Effector memory CD4-positive, alpha-beta T cell (primary cell): Measurements from ENCODE around the gene DACH2.

Experiments
- DNase-seq, 3 donors: peaks; one replicate each; pipeline ENCODE4 v3.0.0-alpha.2; 2020
- H3K27ac ChIP-seq: 2 replicates; pipeline ENCODE4 v1.7.0; 2013; ENCODE audit warnings: mild to moderate bottlenecking, low read length, moderate library complexity; ENCODE audit not compliant: insufficient read depth, poor library complexity, severe bottlenecking
- H3K27me3 ChIP-seq: replicated peaks from 2 replicates; pipeline ENCODE4 v1.7.0; 2013; ENCODE audit warnings: mild to moderate bottlenecking, low read length; ENCODE audit not compliant: insufficient read depth, control insufficient read depth, poor library complexity, severe bottlenecking
- H3K36me3 ChIP-seq: 2 replicates; pipeline ENCODE4 v1.7.0; 2013; ENCODE audit warnings: mild to moderate bottlenecking, low read length, moderate library complexity; ENCODE audit not compliant: control insufficient read depth, insufficient read depth
- H3K4me1 ChIP-seq: 2 replicates; pipeline ENCODE4 v1.7.0; 2013; ENCODE audit warnings: low read length, mild to moderate bottlenecking; ENCODE audit not compliant: control insufficient read depth, insufficient read depth, poor library complexity, severe bottlenecking
- H3K4me3 ChIP-seq: 2 replicates; pipeline ENCODE4 v1.7.0; 2013; ENCODE audit warnings: low read length, low read depth, mild to moderate bottlenecking; ENCODE audit not compliant: insufficient read depth, poor library complexity, severe bottlenecking
- H3K9me3 ChIP-seq: 2 replicates; pipeline ENCODE4 v1.7.0; 2013; ENCODE audit warnings: mild to moderate bottlenecking, low read length, moderate library complexity; ENCODE audit not compliant: control insufficient read depth

The DACH2 gene

DNA sequence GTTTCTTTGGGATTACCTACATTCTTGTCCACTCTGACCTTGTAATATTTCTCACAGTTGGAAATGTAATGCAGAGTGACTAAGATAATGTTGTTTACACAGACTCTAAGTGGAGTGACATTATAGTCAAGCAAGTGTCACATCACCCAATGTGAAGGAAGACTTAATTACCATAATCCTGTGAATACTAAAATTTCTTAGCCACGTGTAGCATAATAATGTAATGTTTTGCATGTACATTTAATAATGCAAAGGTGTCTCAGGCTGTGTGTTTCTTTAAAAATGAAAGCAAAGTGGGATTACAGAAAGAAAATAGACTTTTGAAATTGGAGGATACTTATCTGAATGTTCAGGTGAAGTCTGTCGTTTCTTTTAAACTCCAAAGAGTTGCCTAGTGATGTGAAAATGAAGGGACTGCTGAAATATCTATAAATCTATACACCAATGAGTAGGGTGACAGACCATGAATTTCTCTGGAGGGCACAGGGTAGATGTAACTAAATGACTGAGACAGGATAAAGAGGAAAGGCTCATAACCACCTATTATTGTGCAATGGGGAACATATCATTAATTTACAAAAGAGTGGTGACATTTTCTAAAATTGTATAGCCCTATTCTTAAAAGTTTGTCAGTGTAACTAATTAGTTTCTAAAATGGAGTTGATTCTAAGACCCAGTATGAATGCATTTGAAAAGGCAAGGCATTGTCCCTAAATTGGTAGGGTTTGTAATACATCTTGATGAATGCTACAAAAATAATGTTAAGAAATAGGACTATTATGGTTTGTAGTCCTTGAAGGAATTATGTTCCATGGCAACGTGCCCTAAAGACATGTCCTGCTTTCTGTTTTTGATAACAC lies 235.7 kb downstream of the DACH2 start:
- Histone ChIP-seq H3K4me3 (no peak overlapping the region), H3K36me3 (no peaks in the 10 kb centered on the region)
- DNase-seq = no peak

DNA sequence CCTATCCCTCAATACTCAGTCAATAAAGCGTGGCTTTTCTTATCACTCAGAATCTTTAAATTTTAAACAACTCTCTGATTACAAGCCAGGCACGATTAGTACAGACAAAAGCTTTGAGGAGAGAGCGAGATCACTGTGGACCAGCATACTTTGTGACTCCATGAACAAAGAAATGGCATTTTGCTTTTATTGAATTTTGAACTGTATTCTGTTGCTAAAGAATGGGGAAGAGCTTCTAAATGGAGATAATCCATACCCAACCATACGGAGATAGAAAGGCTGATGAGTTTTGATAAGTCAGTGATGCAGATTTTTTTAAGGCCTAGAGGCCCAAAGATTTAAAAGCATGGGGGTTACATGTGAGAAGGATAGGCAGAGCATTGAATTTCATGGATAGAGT lies 259.1 kb downstream of the DACH2 start:
- no peak for DNase-seq
- Histone ChIP-seq H3K4me1 (no peaks in the 10 kb centered on the region), H3K9me3 (no peaks in the 10 kb centered on the region), H3K36me3 (no peaks in the 10 kb centered on the region), H3K4me3 (no peak overlapping the region), H3K27ac (no peak overlapping the region), H3K27me3 (no peaks in the 10 kb centered on the region)

More for the DNA sequence above, 235.7 kb downstream of the DACH2 start:
- Histone ChIP-seq H3K27ac (no peak overlapping the region), H3K27me3 (no peaks in the 10 kb centered on the region), H3K4me1 (no peaks in the 10 kb centered on the region), H3K9me3 (no peaks in the 10 kb centered on the region)

- Histone ChIP-seq H3K36me3 (no peaks in the 10 kb centered on the region), H3K27ac (no peak overlapping the region), H3K4me3 (no peak overlapping the region), H3K4me1 (no peaks in the 10 kb centered on the region), H3K27me3 (no peaks in the 10 kb centered on the region), H3K9me3 (no peaks in the 10 kb centered on the region)
- no peak for DNase-seq
These were observed 273.5 kb downstream of the DACH2 start for GRCh38 chrX:86421771-86422170.

DNA sequence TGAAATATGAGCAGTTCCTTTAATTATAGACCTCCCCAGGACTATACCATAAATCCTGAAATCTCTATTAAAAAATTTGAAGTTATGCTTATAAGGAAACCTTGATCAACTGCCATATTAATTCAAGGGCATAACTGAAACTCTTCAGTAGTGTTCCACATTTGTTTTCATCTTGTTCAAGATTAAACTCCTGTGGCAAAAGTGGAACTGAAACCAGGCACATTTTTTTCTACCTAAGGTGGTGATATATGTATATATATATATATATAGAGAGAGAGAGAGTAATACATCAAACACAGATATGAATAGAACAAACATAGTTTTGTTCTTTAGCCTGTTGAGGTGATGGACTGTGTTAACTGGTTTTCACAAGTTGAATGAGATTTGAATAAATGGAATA lies 287.9 kb downstream of the DACH2 start:
- Histone ChIP-seq H3K4me3 (no peak overlapping the region), H3K4me1 (no peaks in the 10 kb centered on the region), H3K36me3 (no peaks in the 10 kb centered on the region), H3K27ac (no peak overlapping the region), H3K27me3 (no peaks in the 10 kb centered on the region), H3K9me3 (no peaks in the 10 kb centered on the region)
- no peak for DNase-seq

GRCh38 chrX:86455495-86455894 lies 307.2 kb downstream of the DACH2 start:
- no peaks in the 10 kb centered on the region for H3K27me3 ChIP-seq
- H3K4me1 ChIP-seq = no peaks in the 10 kb centered on the region
- no peak overlapping the region for H3K27ac ChIP-seq
- no peak overlapping the region for H3K4me3 ChIP-seq
- H3K36me3 ChIP-seq = no peaks in the 10 kb centered on the region
- no peaks in the 10 kb centered on the region for H3K9me3 ChIP-seq
- no peak for DNase-seq

GRCh38 chrX:86460760-86461159 lies 312.5 kb downstream of the DACH2 start:
- H3K4me1 ChIP-seq = no peaks in the 10 kb centered on the region
- no peaks in the 10 kb centered on the region for H3K9me3 ChIP-seq
- no peaks in the 10 kb centered on the region for H3K36me3 ChIP-seq
- H3K4me3 ChIP-seq = no peak overlapping the region
- no peak for DNase-seq
- H3K27ac ChIP-seq = no peak overlapping the region
- H3K27me3 ChIP-seq = no peaks in the 10 kb centered on the region

GRCh38 chrX:86504297-86504696 lies 356.0 kb downstream of the DACH2 start:
- no peak overlapping the region for H3K27ac ChIP-seq
- H3K4me3 ChIP-seq = no peak overlapping the region
- DNase-seq = no peak
- no peaks in the 10 kb centered on the region for H3K9me3 ChIP-seq
- no peaks in the 10 kb centered on the region for H3K36me3 ChIP-seq
- H3K27me3 ChIP-seq = no peaks in the 10 kb centered on the region
- no peaks in the 10 kb centered on the region for H3K4me1 ChIP-seq

- no peak for DNase-seq
- H3K4me3 ChIP-seq = no peak overlapping the region
- no peaks in the 10 kb centered on the region for H3K9me3 ChIP-seq
- no peaks in the 10 kb centered on the region for H3K36me3 ChIP-seq
- H3K27me3 ChIP-seq = no peaks in the 10 kb centered on the region
- H3K4me1 ChIP-seq = no peaks in the 10 kb centered on the region
- H3K27ac ChIP-seq = no peak overlapping the region
These were observed 359.1 kb downstream of the DACH2 start for GRCh38 chrX:86507331-86507730.

DNA sequence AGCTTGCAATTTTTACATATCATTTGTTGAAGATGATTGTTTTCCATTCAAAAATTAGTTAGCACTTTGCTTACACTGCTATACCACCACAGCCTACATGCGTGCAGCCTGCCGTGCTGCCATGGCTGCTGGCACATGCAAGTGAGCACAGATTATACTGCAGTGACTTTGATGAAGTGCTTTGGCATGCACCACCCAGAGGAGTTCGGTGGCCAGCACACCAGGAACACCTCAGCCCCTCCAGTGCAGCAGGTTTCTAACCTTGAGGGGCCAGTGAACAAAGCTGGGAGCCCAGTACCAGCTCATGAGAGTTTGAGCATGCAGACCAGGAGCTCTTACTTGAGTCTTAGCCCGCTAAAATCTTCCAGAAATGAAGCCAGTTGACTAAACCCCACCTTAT lies 431.5 kb downstream of the DACH2 start:
- Histone ChIP-seq H3K4me3 (no peak overlapping the region), H3K27ac (no peak overlapping the region), H3K36me3 (no peaks in the 10 kb centered on the region), H3K9me3 (no peaks in the 10 kb centered on the region), H3K4me1 (no peaks in the 10 kb centered on the region), H3K27me3 (no peaks in the 10 kb centered on the region)
- DNase-seq = no peak

DNA sequence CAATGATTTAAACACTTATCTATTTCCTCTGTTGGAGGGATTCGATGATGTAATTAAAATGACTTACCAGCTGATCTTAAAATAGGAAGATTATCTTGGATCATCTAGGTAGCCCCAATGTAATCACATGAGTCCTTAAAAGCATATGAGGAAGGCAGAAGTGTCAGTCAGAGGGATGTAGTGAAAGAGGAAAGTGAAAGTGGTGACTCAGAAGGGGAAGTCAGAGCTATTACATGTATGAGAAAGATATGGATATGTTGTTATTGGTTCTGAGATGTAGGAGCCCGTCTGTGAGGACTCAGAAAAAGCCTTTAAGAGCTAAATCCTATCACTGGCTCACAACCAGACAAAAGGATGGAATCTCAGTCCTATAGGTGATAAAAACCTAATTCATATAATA lies 456.4 kb downstream of the DACH2 start:
- H3K9me3 ChIP-seq = no peaks in the 10 kb centered on the region
- no peaks in the 10 kb centered on the region for H3K27me3 ChIP-seq
- H3K4me3 ChIP-seq = no peak overlapping the region
- no peak overlapping the region for H3K27ac ChIP-seq
- no peaks in the 10 kb centered on the region for H3K36me3 ChIP-seq
- DNase-seq = no peak
- H3K4me1 ChIP-seq = no peaks in the 10 kb centered on the region
